GM21825 (cell line): ENCODE measurements around the gene MGAT5.

ENCODE experiments used
- ATAC-seq: cut with Tn5 transposase; IDR thresholded peaks from one replicate; pipeline ENCODE4 v1.9.1; 2021; ENCODE audit warnings: mild to moderate bottlenecking, moderate library complexity; ENCODE audit not compliant: unreplicated experiment

Gene MGAT5

GRCh38 chr2:134361648-134362047 is 107.8 kb downstream of the MGAT5 start:
- ATAC-seq = no peak

DNA sequence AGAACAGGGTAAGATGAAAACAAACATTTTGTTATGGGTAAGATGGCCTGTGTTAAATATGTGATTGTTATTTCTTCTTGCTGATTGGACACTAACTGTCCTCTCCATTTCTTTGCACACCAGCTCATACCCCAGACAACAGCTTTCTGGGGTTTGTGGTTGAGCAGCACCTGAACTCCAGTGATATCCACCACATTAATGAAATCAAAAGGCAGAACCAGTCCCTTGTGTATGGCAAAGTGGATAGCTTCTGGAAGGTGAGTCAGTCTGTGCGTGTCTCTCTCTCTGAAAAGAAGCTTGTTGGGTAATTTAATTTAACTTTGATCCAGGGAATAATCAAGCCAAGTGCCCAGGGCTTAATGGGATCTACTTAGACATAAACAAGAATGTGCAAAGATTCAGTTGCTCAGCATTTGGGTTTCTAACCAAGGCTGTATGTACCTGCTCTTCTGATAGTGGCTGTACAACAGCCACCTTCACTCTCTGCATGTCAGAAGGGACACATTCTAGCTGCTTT is 108.3 kb downstream of the MGAT5 start:
- no peak for ATAC-seq

DNA sequence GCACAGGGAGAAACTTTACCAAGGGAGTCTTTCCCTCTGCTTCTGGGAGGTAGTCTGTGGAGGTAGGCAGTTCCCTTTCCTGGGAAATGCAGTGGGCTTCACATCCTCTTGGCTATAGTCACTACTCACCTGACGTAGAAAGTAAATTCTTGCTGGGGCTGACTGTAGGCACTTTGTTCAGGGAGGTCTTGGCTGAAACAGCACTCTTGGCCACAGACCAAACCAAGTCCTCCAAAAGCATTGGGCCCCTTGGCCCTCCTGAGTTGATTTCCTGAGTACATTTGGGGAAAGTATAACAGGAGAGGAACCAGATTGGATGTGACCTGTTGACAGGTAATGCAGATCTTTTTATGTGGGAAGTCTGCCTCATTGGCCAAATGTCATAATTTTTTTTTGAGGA is 108.9 kb downstream of the MGAT5 start:
- no peak for ATAC-seq

GRCh38 chr2:134365356-134365755 is 111.5 kb downstream of the MGAT5 start:
- ATAC-seq = no peak

- ATAC-seq = no peak
These were observed 112.5 kb downstream of the MGAT5 start for GRCh38 chr2:134366359-134366758.

DNA sequence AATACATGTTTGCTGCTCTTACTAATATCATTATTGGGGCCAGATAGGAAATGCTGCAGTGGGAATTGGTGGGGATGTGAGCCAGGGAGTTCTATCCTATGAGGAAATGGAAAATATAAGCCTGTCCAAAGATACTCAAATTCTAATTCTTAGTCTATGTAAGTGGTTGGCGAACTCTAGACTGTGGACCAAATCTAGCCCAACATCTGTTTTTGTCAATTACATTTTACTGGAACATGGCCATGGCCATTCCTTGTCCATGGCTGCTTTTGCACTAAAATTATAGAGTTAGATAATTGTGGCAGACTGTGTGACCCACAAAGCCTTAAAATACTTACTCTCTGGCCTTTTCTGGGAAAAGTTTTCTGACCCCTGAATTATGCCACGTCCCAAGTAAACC is 113.3 kb downstream of the MGAT5 start:
- ATAC-seq = no peak

GRCh38 chr2:134368009-134368817 is 114.3 kb downstream of the MGAT5 start:
- no peak for ATAC-seq

DNA sequence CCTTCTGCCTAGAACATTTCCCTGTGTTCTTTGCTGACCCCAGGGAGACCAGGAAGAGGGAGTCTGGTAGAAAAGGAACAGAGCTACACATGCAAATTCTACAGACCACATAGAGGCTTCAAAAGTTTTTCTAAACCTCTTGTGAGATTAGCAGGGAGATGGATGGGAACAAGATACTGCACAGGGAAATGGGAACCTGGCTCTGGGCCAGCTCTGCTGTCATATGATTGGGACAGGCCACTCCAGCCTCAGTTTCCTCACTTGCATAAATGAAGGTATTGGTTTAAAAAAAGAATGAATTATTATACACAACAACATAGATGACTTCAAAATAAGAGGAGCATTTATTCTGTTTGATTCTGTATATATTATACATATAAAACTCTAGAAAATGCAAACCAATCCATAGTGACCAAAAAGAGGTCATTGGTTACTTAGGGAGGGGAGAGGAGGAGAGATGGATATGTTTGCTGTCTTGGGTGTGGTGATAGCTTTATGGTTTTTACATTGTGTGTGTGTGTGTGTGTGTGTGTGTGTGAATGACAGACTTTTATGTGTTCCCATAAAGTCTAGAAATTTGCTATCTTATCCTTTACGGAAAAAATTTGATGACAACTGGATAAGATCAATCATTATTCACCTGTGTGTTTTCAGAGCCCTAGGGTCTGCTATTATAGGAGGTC is 115.5 kb downstream of the MGAT5 start:
- no peak for ATAC-seq

DNA sequence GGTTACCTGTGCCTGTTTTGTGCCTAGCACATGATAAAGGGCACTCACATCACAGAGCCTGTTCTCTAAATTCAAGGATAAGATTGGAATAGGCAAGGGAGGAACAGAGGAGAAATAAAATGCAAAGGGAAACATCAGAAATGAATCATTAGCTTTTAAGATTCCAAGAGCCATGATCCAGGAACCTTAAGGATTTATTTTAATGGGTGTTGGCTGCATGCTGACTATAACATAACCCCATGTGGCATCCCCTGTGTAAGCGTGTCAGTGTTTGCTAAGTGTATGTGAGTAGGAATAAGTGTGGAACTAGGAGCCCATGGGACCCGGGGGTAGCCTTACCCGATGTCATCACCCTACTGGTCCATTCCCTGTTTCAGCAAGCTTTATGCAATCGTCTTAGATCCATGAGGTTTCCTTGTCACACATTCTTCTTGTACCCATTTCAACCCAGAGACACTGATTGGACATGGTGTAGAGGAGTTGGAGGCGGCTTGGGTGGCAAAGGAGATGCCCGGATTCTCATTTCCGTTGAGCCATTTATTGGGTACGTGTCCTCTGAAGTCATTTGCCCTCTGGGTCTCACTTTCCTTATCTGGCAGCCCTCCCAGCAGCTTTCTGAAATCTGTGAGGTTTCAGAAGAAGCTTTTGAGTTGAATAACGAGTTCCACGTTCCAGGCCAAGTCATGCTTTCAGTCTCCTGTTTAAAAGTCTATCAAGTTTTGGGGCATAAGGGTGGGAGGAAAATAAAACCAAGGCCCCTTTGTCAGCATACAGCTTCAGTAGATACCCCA is 117.0 kb downstream of the MGAT5 start:
- no peak for ATAC-seq

DNA sequence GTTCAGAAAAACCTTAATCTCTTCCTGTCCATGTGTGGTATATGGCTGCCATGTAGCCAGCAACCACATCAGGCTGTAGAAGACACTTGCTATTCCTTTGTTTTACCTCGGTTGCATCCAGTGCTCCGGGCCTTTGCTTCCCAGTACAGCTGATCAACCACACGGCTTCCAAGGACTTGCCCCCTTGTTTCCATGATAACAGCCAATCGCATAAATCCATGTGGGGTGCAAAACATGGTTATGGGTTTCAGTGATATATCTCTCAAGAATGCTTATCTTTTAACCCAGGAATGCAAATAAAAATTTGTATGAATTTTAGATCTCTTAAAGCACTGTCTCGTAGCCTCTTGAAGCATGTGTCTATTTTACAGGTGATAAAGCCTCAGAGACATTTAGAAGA is 118.3 kb downstream of the MGAT5 start:
- ATAC-seq = no peak

- ATAC-seq = no peak
These were observed 118.8 kb downstream of the MGAT5 start for GRCh38 chr2:134372611-134373131.

- ATAC-seq = no peak
These were observed 122.1 kb downstream of the MGAT5 start for GRCh38 chr2:134375935-134376334.

- ATAC-seq = no peak
These were observed 123.9 kb downstream of the MGAT5 start for GRCh38 chr2:134377730-134378129.

- no peak for ATAC-seq
These were observed 125.4 kb downstream of the MGAT5 start for GRCh38 chr2:134379293-134379692.

- no peak for ATAC-seq
These were observed 125.8 kb downstream of the MGAT5 start for GRCh38 chr2:134379722-134380121.

DNA sequence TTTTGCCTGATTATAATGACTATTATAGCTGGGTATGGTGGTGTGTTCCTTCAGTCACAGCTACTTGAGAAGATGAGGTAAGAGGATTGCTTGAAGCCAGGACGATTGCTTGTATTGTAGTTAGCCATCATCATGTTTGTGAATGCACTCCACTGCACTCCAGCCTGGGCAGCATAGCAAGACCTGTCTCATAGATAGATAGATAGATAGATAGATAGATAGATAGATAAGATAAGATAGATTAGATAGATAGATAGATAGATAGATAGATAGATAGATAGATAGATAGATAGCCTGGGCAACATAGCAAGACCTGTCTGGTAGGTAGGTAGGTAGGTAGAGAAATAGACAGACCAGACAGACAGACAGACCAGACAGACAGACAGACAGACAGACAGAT is 127.3 kb downstream of the MGAT5 start:
- ATAC-seq = no peak

- ATAC-seq = no peak
These were observed 130.3 kb downstream of the MGAT5 start for GRCh38 chr2:134384131-134384530.

GRCh38 chr2:134385195-134385594 is 131.3 kb downstream of the MGAT5 start:
- no peak for ATAC-seq

DNA sequence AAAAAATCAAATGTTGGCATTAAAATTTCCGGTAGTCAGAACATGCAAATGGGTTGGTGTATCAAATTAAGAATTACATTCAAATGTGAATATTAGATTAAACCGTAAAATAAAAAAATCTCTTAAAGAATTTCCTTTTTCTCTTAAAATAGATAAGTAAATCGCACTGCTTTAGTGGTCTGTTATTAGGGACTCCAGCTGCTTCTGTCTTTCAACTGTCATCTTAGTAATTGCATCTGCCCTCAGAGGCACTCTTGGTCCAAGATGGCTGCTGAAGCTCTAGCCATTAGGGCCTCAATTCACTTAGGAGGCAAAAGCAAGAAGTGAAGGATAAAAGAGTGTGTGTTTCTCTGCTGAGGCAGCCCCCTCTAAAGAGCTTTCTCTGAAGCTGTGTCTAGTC is 132.4 kb downstream of the MGAT5 start:
- ATAC-seq = no peak

DNA sequence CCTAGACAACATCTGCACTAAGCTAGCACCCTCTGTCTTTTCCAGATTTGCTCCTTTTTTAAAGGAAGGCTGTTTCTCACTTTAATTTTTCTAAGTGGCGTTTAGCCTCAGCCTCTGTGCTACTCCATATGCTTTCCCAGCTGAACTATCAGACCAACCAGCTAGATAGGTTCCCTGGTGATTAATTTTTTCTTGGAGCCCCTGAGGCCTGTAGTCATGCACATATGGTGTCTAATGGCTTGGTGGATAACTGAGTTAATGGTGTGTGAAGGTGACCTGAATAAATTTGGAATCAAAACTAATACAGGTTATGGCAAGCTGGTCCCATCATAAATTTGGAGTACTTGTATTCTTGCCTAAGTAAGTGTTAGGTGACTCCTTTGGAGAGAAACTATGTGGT is 135.5 kb downstream of the MGAT5 start:
- no peak for ATAC-seq

GRCh38 chr2:134391751-134392160 is 137.9 kb downstream of the MGAT5 start:
- ATAC-seq = peak; percentile 78
